ENCODE measurements around the gene MUS81. TPM values are rescaled to one million over a fixed set of nuclear protein-coding genes. Genes with fewer than 3 reads are reported as not detected.
A peak's percentile ranks its signal among the peaks of the same experiment; 100 is the strongest.

MUS81 gene
- 63.7 and 68.5 TPM in 2 replicates for total RNA-seq
- long read RNA-seq, transcript MUS81-201 (16 exons, 2,392 nt), result major isoform, 16 of 24 reads
- long read RNA-seq, partial matches to known transcripts, result 1 of 24 reads
- long read RNA-seq, other reads (novel, unspliced or antisense), result 7 of 24 reads

DNA sequence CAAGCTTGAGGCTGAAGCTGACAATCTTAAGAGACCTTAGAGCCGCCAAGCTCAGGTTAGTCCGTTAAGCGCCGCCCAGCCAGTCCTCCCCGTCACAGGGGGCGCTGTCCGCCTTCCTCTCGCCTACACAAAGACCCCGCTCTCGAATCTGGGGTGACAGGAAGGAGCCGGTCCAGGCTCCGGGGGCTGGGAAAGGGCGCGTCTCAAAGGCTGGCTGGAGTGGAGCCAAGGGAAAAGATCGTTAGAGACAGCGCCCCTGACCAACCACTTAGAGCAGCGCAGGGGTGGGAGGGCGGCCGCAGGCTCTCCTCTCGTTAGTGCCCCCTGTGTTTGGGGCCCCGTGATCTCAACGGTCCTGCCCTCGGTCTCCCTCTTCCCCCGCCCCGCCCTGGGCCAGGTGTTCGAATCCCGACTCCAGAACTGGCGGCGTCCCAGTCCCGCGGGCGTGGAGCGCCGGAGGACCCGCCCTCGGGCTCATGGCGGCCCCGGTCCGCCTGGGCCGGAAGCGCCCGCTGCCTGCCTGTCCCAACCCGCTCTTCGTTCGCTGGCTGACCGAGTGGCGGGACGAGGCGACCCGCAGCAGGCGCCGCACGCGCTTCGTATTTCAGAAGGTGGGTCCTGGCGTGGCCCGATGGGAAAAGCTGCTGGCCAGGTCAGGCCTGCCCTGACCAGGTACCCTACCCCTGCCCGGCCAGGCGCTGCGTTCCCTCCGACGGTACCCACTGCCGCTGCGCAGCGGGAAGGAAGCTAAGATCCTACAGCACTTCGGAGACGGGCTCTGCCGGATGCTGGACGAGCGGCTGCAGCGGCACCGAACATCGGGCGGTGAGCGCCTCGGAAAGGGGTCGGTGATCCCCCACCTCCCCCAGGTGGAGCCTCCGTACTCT lies at the start of gene MUS81:
TSS of gene MUS81 (plus strand) at position 156 of the 887 bp plus-strand sequence. CDS start at position 477, 321 bp downstream.
- peaks cover 49% of the 10 kb centered on the region for H3K4me1 Mint-ChIP-seq (ENCODE audit: unreplicated experiment)
- H3K9me3 Mint-ChIP-seq (ENCODE audit: unreplicated experiment), result no peaks in the 10 kb centered on the region
- H3K36me3 Mint-ChIP-seq (ENCODE audit: unreplicated experiment), result peaks cover 26% of the 10 kb centered on the region
- no peaks in the 10 kb centered on the region for H3K27me3 Mint-ChIP-seq (ENCODE audit: unreplicated experiment)
- TF ChIP-seq CTCF (IDR thresholded peaks at IDR 0.05), result peak; percentile 96
- H3K4me3 Mint-ChIP-seq (ENCODE audit: unreplicated experiment), result peak within 1 kb of the TSS; percentile 89
- peak within 1 kb of the TSS; percentile 97 for H3K27ac Mint-ChIP-seq (ENCODE audit: unreplicated experiment)
- peak; percentile 98 for DNase-seq (ENCODE audit: extremely low spot score, unreplicated experiment)

DNA sequence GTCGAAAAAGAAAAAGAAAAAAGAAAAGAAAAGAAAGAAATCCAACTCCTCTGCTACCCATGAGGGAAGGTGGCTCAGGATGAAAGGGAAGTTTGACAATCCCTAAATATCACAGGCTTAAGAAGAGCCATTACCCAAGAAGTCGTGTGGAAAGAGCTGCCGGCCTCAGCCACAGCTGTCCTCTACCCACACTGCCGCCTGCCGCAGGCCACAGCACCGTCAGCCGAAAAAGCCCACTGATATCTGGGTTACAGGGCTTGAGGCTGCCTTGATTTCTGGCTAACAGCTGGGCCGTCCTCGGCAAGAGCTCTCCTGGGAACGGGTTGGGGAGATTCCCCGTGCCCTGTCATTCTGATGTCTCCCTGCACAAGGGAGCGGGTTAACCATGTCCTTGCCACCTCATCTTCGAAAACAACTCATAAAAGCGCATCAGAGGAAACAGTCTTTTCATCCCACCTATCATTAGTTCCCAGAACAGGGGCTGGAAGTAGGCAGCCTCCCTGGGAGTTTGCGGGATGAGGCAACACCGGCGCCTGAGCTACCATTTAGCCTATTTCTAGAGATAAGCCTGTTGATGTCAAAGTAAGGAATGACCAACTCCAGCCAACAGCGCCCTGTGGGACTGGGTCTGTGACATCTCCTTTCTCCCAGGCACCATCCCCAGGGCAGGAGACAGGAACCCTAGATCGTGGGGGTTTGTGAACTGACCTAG lies 48.3 kb upstream of the MUS81 start:
- peaks cover 6% of the 10 kb centered on the region for H3K4me1 Mint-ChIP-seq (ENCODE audit: unreplicated experiment)

DNA sequence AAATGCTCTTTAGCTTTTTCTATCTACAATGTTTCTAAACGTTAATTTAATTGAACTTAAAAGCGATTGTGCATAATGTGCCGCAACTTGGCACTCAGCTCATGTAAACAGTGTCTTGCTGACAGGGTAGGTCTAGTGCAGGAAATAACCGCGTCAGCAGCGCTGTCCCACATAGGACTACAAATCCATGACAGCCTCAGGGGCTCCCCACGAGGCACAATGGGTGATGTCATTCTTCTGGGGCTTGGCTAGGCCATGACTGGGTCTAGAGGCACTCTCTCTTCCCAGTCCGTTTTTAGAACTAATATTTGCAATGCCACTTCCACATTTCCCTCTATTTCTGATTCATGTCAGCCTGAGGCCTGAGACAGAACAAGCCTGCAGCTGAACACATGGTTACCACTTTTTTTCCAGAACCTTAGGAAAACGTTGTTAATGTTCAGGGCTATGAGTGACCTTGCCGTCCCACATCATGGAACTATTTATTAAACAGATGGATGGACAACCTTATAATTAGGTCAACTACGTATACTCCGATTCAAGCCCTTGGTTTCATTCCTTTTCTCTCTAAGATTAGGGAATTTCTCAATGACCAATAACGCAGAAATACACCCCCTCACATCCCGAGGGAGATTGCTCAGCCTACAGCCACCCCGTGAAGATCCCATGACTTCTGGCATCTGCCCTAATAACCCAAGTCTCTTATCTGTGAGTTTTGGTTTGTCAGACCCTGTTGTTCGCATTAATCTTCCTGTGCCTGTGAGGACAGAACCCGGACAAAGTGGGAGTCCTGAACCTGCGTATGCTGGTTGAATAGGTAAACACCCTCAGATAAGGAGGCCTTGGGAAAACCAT lies 45.9 kb upstream of the MUS81 start:
- TF ChIP-seq CTCF (IDR thresholded peaks at IDR 0.05), result no peak
- no peaks in the 10 kb centered on the region for H3K9me3 Mint-ChIP-seq (ENCODE audit: unreplicated experiment)
- DNase-seq (ENCODE audit: extremely low spot score, unreplicated experiment), result no peak
- no peak overlapping the region for H3K4me3 Mint-ChIP-seq (ENCODE audit: unreplicated experiment)
- no peak overlapping the region for H3K27ac Mint-ChIP-seq (ENCODE audit: unreplicated experiment)
- H3K27me3 Mint-ChIP-seq (ENCODE audit: unreplicated experiment), result no peaks in the 10 kb centered on the region
- H3K36me3 Mint-ChIP-seq (ENCODE audit: unreplicated experiment), result peaks cover 1% of the 10 kb centered on the region
- H3K4me1 Mint-ChIP-seq (ENCODE audit: unreplicated experiment), result peaks cover 10% of the 10 kb centered on the region

More for the DNA sequence above, 48.3 kb upstream of the MUS81 start:
- no peak for DNase-seq (ENCODE audit: extremely low spot score, unreplicated experiment)
- H3K27ac Mint-ChIP-seq (ENCODE audit: unreplicated experiment), result no peak overlapping the region
- H3K27me3 Mint-ChIP-seq (ENCODE audit: unreplicated experiment), result peaks cover 11% of the 10 kb centered on the region
- no peak for TF ChIP-seq CTCF (IDR thresholded peaks at IDR 0.05)
- no peak overlapping the region for H3K4me3 Mint-ChIP-seq (ENCODE audit: unreplicated experiment)
- H3K9me3 Mint-ChIP-seq (ENCODE audit: unreplicated experiment), result no peaks in the 10 kb centered on the region
- peaks cover 1% of the 10 kb centered on the region for H3K36me3 Mint-ChIP-seq (ENCODE audit: unreplicated experiment)

GRCh38 chr11:65814986-65815565 lies 45.2 kb upstream of the MUS81 start:
- Mint-ChIP-seq H3K9me3 (ENCODE audit: unreplicated experiment) (no peaks in the 10 kb centered on the region), H3K27ac (ENCODE audit: unreplicated experiment) (no peak overlapping the region)

More at GRCh38 chr11:65814986-65815565, 45.2 kb upstream of the MUS81 start:
- Mint-ChIP-seq H3K36me3 (ENCODE audit: unreplicated experiment) (peaks cover 1% of the 10 kb centered on the region), H3K4me1 (ENCODE audit: unreplicated experiment) (peaks cover 10% of the 10 kb centered on the region), H3K4me3 (ENCODE audit: unreplicated experiment) (no peak overlapping the region), H3K27me3 (ENCODE audit: unreplicated experiment) (no peaks in the 10 kb centered on the region)
- TF ChIP-seq CTCF (IDR thresholded peaks at IDR 0.05), result no peak
- no peak for DNase-seq (ENCODE audit: extremely low spot score, unreplicated experiment)

Measured in osteocyte (in vitro differentiated cells).